Endothelial cell of umbilical vein (primary cell): Measurements from ENCODE around the gene NTMT1. TPM values are rescaled to one million over a fixed set of nuclear protein-coding genes. Genes with fewer than 3 reads are reported as not detected.

Experiments
- BruUV-seq: library from RNA; stranded (reverse); fragments of 400-500 nt; replicated peaks from 2 replicates; lab custom pipeline; 2021; lab: Mats Ljungman, UMichigan
- CTCF ChIA-PET: fragments of 300-600, 350-600 bp; sonication (Branson Sonifier 250); formaldehyde crosslinking; loops from one replicate; lab custom pipeline; 2021; ENCODE audit warnings: antibody characterized with exemption, inconsistent platforms; lab: Charles Lee
- POLR2A ChIA-PET: fragments of 300-600, 350-600 bp; sonication (Branson Sonifier 250); formaldehyde crosslinking; loops from one replicate; lab custom pipeline; 2021; ENCODE audit warnings: antibody characterized with exemption, inconsistent platforms; lab: Charles Lee
- DNase-seq: peaks from one replicate; pipeline ENCODE4 v3.0.0-alpha.2; 2011; ENCODE audit warnings: low read depth, low spot score
- FAIRE-seq: peaks from 2 replicates; lab custom pipeline; 2011; peaks lifted over from hg19 to GRCh38; lab: Jason Lieb, UNC
- H2AFZ ChIP-seq: 2 replicates; pipeline ENCODE4 v1.6.0; 2012; ENCODE audit warnings: low read depth, low read length, control low read depth, inconsistent platforms
- H3K27ac ChIP-seq: 2 replicates; pipeline ENCODE4 v1.5.1; 2011; ENCODE audit warnings: low read depth, mild to moderate bottlenecking, control low read depth, low read length, moderate library complexity; ENCODE audit not compliant: insufficient read depth
- H3K27me3 ChIP-seq, 2 experiments: 2 replicates each; pipeline versions ENCODE4 v1.6.0 to v1.6.1; 2011; ENCODE audit warnings: low read length in 2 of 2, mixed read lengths in 1 of 2; ENCODE audit not compliant: control insufficient read depth in 2 of 2, insufficient read depth in 2 of 2
- H3K36me3 ChIP-seq, 2 experiments: 2 replicates in 1 of 2; 3 replicates in 1 of 2; pipeline ENCODE4 v1.5.1; 2011; ENCODE audit warnings: low read length in 2 of 2, mild to moderate bottlenecking in 1 of 2, moderate library complexity in 1 of 2; ENCODE audit not compliant: control insufficient read depth in 2 of 2, insufficient read depth in 2 of 2; ENCODE audit errors: extremely low read depth in 1 of 2
- H3K4me1 ChIP-seq: 3 replicates; pipeline ENCODE4 v1.5.1; 2011; ENCODE audit warnings: mild to moderate bottlenecking, low read length; ENCODE audit not compliant: control insufficient read depth, insufficient read depth; ENCODE audit errors: extremely low read depth
- H3K4me2 ChIP-seq: 2 replicates; pipeline ENCODE4 v1.6.1; 2011; ENCODE audit warnings: low read length, control low read depth, mixed read lengths; ENCODE audit not compliant: insufficient read depth
- H3K4me3 ChIP-seq, 3 experiments: fragments of 200-600 bp in 1 of 3; sonication (generic), shearing (Covaris generic) in 1 of 3; replicated peaks in 1 of 3; 2 replicates each; pipeline ENCODE4 v1.5.1; 2011 to 2016; ENCODE audit warnings: control low read depth in 3 of 3, low read length in 3 of 3, mild to moderate bottlenecking in 2 of 3, inconsistent platforms in 1 of 3, low read depth in 1 of 3, moderate library complexity in 1 of 3; ENCODE audit not compliant: insufficient read depth in 1 of 3
- H3K79me2 ChIP-seq: 2 replicates; pipeline ENCODE4 v1.6.0; 2012; ENCODE audit warnings: low read length, inconsistent platforms; ENCODE audit not compliant: control insufficient read depth, insufficient read depth
- H3K9ac ChIP-seq: replicated peaks from 2 replicates; pipeline ENCODE3; 2011; ENCODE audit warnings: low read length, control low read depth; ENCODE audit not compliant: insufficient read depth; ENCODE audit errors: extremely low read depth
- H3K9me1 ChIP-seq: replicated peaks from 3 replicates; pipeline ENCODE4 v1.6.0; 2011; ENCODE audit warnings: mild to moderate bottlenecking, low read length; ENCODE audit not compliant: control insufficient read depth, insufficient read depth; ENCODE audit errors: extremely low read depth
- H3K9me3 ChIP-seq: replicated peaks from 2 replicates; pipeline ENCODE4 v1.5.1; 2012; ENCODE audit warnings: low read length, inconsistent platforms; ENCODE audit not compliant: control insufficient read depth, insufficient read depth
- H4K20me1 ChIP-seq: replicated peaks from 2 replicates; pipeline ENCODE3; 2011; ENCODE audit warnings: mild to moderate bottlenecking, low read length; ENCODE audit not compliant: control insufficient read depth, insufficient read depth; ENCODE audit errors: extremely low read depth
- EZH2 ChIP-seq: IDR thresholded peaks from 2 replicates; pipeline ENCODE4 v1.6.1; 2012; ENCODE audit warnings: borderline replicate concordance, low read depth, mild to moderate bottlenecking, moderate library complexity, low read length, inconsistent platforms; ENCODE audit not compliant: severe bottlenecking
- FOS ChIP-seq: IDR thresholded peaks from 2 replicates; pipeline ENCODE4 v1.6.1; 2011; ENCODE audit warnings: mild to moderate bottlenecking, low read length, moderate library complexity, borderline replicate concordance; ENCODE audit not compliant: insufficient read depth
- GATA2 ChIP-seq: IDR thresholded peaks from 2 replicates; pipeline ENCODE4 v1.7.0; 2011; ENCODE audit warnings: low read depth, mild to moderate bottlenecking, moderate library complexity, mixed read lengths, low read length; ENCODE audit not compliant: insufficient read length, insufficient read depth
- JUN ChIP-seq: IDR thresholded peaks from 2 replicates; pipeline ENCODE4 v1.6.1; 2011; ENCODE audit warnings: borderline replicate concordance, low read depth; ENCODE audit not compliant: insufficient read length, insufficient read depth
- MYC ChIP-seq: IDR thresholded peaks from one replicate; pipeline ENCODE4 v1.6.1; 2011; ENCODE audit warnings: mild to moderate bottlenecking, low read depth, low read length
- POLR2A ChIP-seq: IDR thresholded peaks from 2 replicates; pipeline ENCODE4 v1.6.1; 2012; ENCODE audit warnings: low read depth, mild to moderate bottlenecking, control low read depth, low read length
- POLR2AphosphoS5 ChIP-seq: IDR thresholded peaks from 2 replicates; pipeline ENCODE4 v1.6.1; 2012; ENCODE audit warnings: low read depth, mild to moderate bottlenecking, control low read depth, low read length, moderate library complexity; ENCODE audit not compliant: insufficient read depth
- dilution Hi-C: fragments of 300-500 bp; cut with MboI; formaldehyde crosslinking; loops from one replicate; pipeline ENCODE4 v1.15.0; 2019; ENCODE audit warnings: low sequenced_read_pairs; ENCODE audit not compliant: extremely low pct_ligation_motif_present
- intact Hi-C: fragments of 100-400 bp; cut with micrococcal nuclease; formaldehyde crosslinking; loops from one replicate; pipeline ENCODE4 v1.10.0; 2022
- polyA plus RNA-seq, 4 experiments: library from polyadenylated mRNA; depleted of rRNA in 3 of 4; stranded (reverse) in 3 of 4; unstranded in 1 of 4; fragments of >200 nt; gene quantifications; 2 replicates each; pipeline versions ENCODE4 v1.2.1 to v1.2.3, GENCODE V29; 2011 to 2012; ENCODE audit warnings: missing spikeins in 1 of 4
- total RNA-seq: library from RNA; stranded (reverse); gene quantifications from 2 replicates; pipeline ENCODE4 v1.2.3, GENCODE V29; 2021
- TF ChIP-seq, protein P1 (sequence below): IDR thresholded peaks from 2 replicates; pipeline ENCODE4 v1.6.1; 2011; ENCODE audit not compliant: insufficient read depth, insufficient read length
- TF ChIP-seq, protein P2 (sequence below), 2 donors: IDR thresholded peaks; 1 replicate in 1 of 2; 2 replicates in 1 of 2; pipeline ENCODE4 v1.5.1; 2011; ENCODE audit warnings: low read length in 2 of 2, mild to moderate bottlenecking in 2 of 2, moderate library complexity in 2 of 2, control low read depth in 1 of 2, inconsistent platforms in 1 of 2, low read depth in 1 of 2; ENCODE audit not compliant: insufficient read depth in 1 of 2; ENCODE audit errors: extremely low read depth in 1 of 2

The NTMT1 gene
- total and polyA plus RNA-seq, 2 donors (not counting 3 experiments of a cell fraction or from before 2014, with no cell fraction given): 47.6 to 58.3 TPM

DNA sequence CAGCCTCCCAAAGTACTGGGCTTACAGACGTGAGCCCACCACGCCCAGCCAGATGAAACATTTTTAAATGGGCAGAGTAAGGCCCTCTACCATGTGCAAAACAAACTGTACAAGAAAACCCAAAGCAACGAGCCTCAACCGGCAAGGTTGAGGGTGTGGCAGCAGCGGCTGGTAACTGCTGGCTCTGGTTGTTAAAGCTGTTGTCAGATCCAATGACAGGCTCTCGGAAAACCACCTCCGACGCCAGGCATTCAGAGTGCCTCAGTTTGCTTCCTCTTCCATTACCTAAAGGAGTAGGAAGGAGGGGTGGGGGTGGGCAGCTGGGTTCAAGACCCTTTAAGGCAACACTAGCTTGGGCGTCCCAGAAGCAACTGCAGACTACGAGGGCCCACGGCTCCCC is 18.4 kb downstream of the NTMT1 start:
- no peaks in the 10 kb centered on the region for H3K9me1 ChIP-seq
- peaks cover 10% of the 10 kb centered on the region for H3K4me1 ChIP-seq
- ChIA-PET CTCF (interaction anchor here (1.0 to 2.0 kb wide), 3 partner anchors 12 to 146 kb away, joined by 3 to 5 read pairs (median 4); no protein-coding TSS in a partner anchor), POLR2A (no interaction called here)
- H2AFZ ChIP-seq: no peak overlapping the region
- no peak overlapping the region for H3K4me3 ChIP-seq
- peaks cover 24% of the 10 kb centered on the region for H3K79me2 ChIP-seq
- no peak overlapping the region for H3K9ac ChIP-seq
- DNase-seq (no peak), FAIRE-seq (no peak)
- no TSS peak for BruUV-seq
- no peaks in the 10 kb centered on the region for H4K20me1 ChIP-seq
- TF ChIP-seq, protein P1, sequence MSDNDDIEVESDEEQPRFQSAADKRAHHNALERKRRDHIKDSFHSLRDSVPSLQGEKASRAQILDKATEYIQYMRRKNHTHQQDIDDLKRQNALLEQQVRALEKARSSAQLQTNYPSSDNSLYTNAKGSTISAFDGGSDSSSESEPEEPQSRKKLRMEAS: no peak
- no peaks in the 10 kb centered on the region for H3K27me3 ChIP-seq
- H3K9me3 ChIP-seq: no peaks in the 10 kb centered on the region
- dilution Hi-C loops (no loop called here), intact Hi-C loops (no loop called here)
- no peak overlapping the region for H3K27ac ChIP-seq
- H3K36me3 ChIP-seq: peaks cover 0 to under 1% of the 10 kb centered on the region in 2 experiments
- H3K4me2 ChIP-seq: no peak overlapping the region

DNA sequence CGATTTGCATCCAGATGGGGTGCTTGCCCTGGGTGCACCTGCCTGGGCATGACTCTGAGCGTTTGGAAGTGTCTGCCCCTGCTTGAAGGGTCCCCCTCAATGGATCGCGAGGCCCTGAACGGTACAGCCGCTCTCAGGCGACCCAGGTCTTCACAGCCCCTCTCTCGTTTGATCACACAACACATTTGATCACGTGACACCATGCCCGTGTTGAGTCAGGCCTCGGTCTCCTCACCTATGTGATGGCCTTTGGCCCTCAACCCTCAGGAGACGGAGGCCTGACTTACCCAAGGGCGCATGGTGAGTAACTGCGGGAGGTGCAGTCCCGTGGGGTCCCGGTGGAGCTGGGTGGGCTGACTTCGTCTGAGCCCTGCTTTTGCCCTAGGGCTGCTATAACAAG is 18.9 kb downstream of the NTMT1 start:
- dilution Hi-C loops: no loop called here
- FAIRE-seq (no peak), DNase-seq (no peak)
- H3K9me1 ChIP-seq: no peaks in the 10 kb centered on the region
- H4K20me1 ChIP-seq: no peaks in the 10 kb centered on the region
- peaks cover 10% of the 10 kb centered on the region for H3K4me1 ChIP-seq
- no peaks in the 10 kb centered on the region for H3K27me3 ChIP-seq
- POLR2A ChIA-PET: no interaction called here
- H3K4me3 ChIP-seq: no peak overlapping the region
- no peak overlapping the region for H3K4me2 ChIP-seq
- TF ChIP-seq, protein P1: no peak
- TF ChIP-seq FOS (no peak), POLR2A (no peak), MYC (no peak), JUN (no peak), EZH2 (no peak), GATA2 (no peak), POLR2AphosphoS5 (no peak)
- TF ChIP-seq, protein P2, sequence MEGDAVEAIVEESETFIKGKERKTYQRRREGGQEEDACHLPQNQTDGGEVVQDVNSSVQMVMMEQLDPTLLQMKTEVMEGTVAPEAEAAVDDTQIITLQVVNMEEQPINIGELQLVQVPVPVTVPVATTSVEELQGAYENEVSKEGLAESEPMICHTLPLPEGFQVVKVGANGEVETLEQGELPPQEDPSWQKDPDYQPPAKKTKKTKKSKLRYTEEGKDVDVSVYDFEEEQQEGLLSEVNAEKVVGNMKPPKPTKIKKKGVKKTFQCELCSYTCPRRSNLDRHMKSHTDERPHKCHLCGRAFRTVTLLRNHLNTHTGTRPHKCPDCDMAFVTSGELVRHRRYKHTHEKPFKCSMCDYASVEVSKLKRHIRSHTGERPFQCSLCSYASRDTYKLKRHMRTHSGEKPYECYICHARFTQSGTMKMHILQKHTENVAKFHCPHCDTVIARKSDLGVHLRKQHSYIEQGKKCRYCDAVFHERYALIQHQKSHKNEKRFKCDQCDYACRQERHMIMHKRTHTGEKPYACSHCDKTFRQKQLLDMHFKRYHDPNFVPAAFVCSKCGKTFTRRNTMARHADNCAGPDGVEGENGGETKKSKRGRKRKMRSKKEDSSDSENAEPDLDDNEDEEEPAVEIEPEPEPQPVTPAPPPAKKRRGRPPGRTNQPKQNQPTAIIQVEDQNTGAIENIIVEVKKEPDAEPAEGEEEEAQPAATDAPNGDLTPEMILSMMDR (IDR thresholded peaks at IDR 0.05; ENCODE audit: extremely low read depth in 1 of 2, insufficient read depth in 1 of 2, low read depth in 1 of 2, low read length in 2 of 2): no peak
- CTCF ChIA-PET: interaction anchor here (1.0 kb wide), 2 partner anchors 16 to 146 kb away, joined by 3 to 5 read pairs; no protein-coding TSS in a partner anchor
- no peaks in the 10 kb centered on the region for H3K9me3 ChIP-seq
- intact Hi-C loops: no loop called here
- no peak overlapping the region for H3K9ac ChIP-seq
- H3K79me2 ChIP-seq: peaks cover 19% of the 10 kb centered on the region
- no peaks in the 10 kb centered on the region for H3K36me3 ChIP-seq
- no TSS peak for BruUV-seq
- H2AFZ ChIP-seq: no peak overlapping the region
- no peak overlapping the region for H3K27ac ChIP-seq
